ENCODE results near the gene QPRT. TPM values are rescaled to one million over a fixed set of nuclear protein-coding genes. Genes with fewer than 3 reads are reported as not detected.

The QPRT gene
- total and polyA plus RNA-seq, 7 experiments from 2014 or later = 0.54 to 6.5 (median 0.90) TPM

GRCh38 chr16:29641561-29641960 is 37.4 kb upstream of the QPRT start:
- Histone ChIP-seq H3K4me1 (ENCODE audit: control insufficient read depth in 2 of 2, insufficient read depth in 2 of 2, low read length in 2 of 2) (peaks cover 8 to 16% of the 10 kb centered on the region in 2 donors), H3K9me3 (ENCODE audit: control insufficient read depth in 2 of 3, low read length in 3 of 3) (no peaks in the 10 kb centered on the region), H3K27me3 (ENCODE audit: control insufficient read depth in 2 of 2, insufficient read depth in 2 of 2, low read length in 2 of 2) (no peaks in the 10 kb centered on the region), H3K27ac (ENCODE audit: low read depth, low read length) (no peak overlapping the region), H3K36me3 (ENCODE audit: control insufficient read depth in 2 of 3, insufficient read depth in 3 of 3, low read length in 3 of 3) (no peaks in the 10 kb centered on the region), H3K4me3 (ENCODE audit: low read length) (no peak overlapping the region)
- H3K4me1 Mint-ChIP-seq = peaks cover 25 to 38% (median 29%) of the 10 kb centered on the region in 7 donors
- ChIA-PET CTCF (interaction anchor here (0.6 to 1.7 kb wide), 5 partner anchors 21 to 379 kb away, joined by 3 to 5 read pairs (median 3); no protein-coding TSS in a partner anchor), POLR2A (interaction anchor here (0.6 to 2.1 kb wide), 3 partner anchors 21 to 209 kb away, joined by 3 to 7 read pairs (median 3); partner anchors contain the start of gene SPN)
- peak; percentile 73 for ATAC-seq
- no peaks in the 10 kb centered on the region for H3K27me3 Mint-ChIP-seq
- peaks cover 0 to 2% (median 0%) of the 10 kb centered on the region in 11 donors for H3K9me3 Mint-ChIP-seq
- H3K36me3 Mint-ChIP-seq = no peaks in the 10 kb centered on the region
- peak overlapping the region in 5 of 10 donors; percentile 20 to 51 (median 47) for H3K4me3 Mint-ChIP-seq
- peak overlapping the region in 8 of 9 donors; percentile 10 to 68 (median 44) for H3K27ac Mint-ChIP-seq
- intact Hi-C loops (cut with micrococcal nuclease) = no loop called here
- peak in 5 of 9 donors; percentile 27 to 47 (median 41) for DNase-seq

- Histone ChIP-seq H3K4me3 (ENCODE audit: low read length) (no peak overlapping the region), H3K27ac (ENCODE audit: low read depth, low read length) (no peak overlapping the region), H3K4me1 (ENCODE audit: control insufficient read depth in 2 of 2, insufficient read depth in 2 of 2, low read length in 2 of 2) (peaks cover 8 to 16% of the 10 kb centered on the region in 2 donors), H3K9me3 (ENCODE audit: control insufficient read depth in 2 of 3, low read length in 3 of 3) (no peaks in the 10 kb centered on the region), H3K36me3 (ENCODE audit: control insufficient read depth in 2 of 3, insufficient read depth in 3 of 3, low read length in 3 of 3) (no peaks in the 10 kb centered on the region), H3K27me3 (ENCODE audit: control insufficient read depth in 2 of 2, insufficient read depth in 2 of 2, low read length in 2 of 2) (no peaks in the 10 kb centered on the region)
- CTCF ChIA-PET = interaction anchor here (0.6 to 0.9 kb wide), 2 partner anchors 66 to 652 kb away, joined by 4 read pairs; no protein-coding TSS in a partner anchor
- H3K27me3 Mint-ChIP-seq = no peaks in the 10 kb centered on the region
- no peak for ATAC-seq
- peaks cover 25 to 38% (median 29%) of the 10 kb centered on the region in 7 donors for H3K4me1 Mint-ChIP-seq
- no peak for DNase-seq
- H3K4me3 Mint-ChIP-seq = no peak overlapping the region
- intact Hi-C loops (cut with micrococcal nuclease) = no loop called here
- H3K9me3 Mint-ChIP-seq = peaks cover 0 to 2% (median 0%) of the 10 kb centered on the region in 11 donors
- POLR2A ChIA-PET = interaction anchor here (0.6 to 1.2 kb wide), 2 partner anchors 18 to 20 kb away, joined by 3 read pairs; no protein-coding TSS in a partner anchor
- H3K36me3 Mint-ChIP-seq = no peaks in the 10 kb centered on the region
- H3K27ac Mint-ChIP-seq = no peak overlapping the region
Observed at GRCh38 chr16:29643596-29643995, 35.4 kb upstream of the QPRT start.

- H3K4me1 ChIP-seq (ENCODE audit: control insufficient read depth in 2 of 2, insufficient read depth in 2 of 2, low read length in 2 of 2) = peaks cover 8 to 16% of the 10 kb centered on the region in 2 donors
- no peak for DNase-seq
Observed at GRCh38 chr16:29644338-29644857, 34.6 kb upstream of the QPRT start.

GRCh38 chr16:29644973-29645693 is 33.8 kb upstream of the QPRT start:
- Histone ChIP-seq H3K4me1 (ENCODE audit: control insufficient read depth in 2 of 2, insufficient read depth in 2 of 2, low read length in 2 of 2) (peaks cover 8 to 16% of the 10 kb centered on the region in 2 donors), H3K27ac (ENCODE audit: low read depth, low read length) (no peak overlapping the region), H3K9me3 (ENCODE audit: control insufficient read depth in 2 of 3, low read length in 3 of 3) (no peaks in the 10 kb centered on the region), H3K4me3 (ENCODE audit: low read length) (no peak overlapping the region), H3K27me3 (ENCODE audit: control insufficient read depth in 2 of 2, insufficient read depth in 2 of 2, low read length in 2 of 2) (no peaks in the 10 kb centered on the region), H3K36me3 (ENCODE audit: control insufficient read depth in 2 of 3, insufficient read depth in 3 of 3, low read length in 3 of 3) (no peaks in the 10 kb centered on the region)
- ATAC-seq = peak; percentile 49
- ChIA-PET CTCF (interaction anchor here (0.5 to 1.8 kb wide), 3 partner anchors 47 to 948 kb away, joined by 3 to 4 read pairs (median 4); no protein-coding TSS in a partner anchor), POLR2A (interaction anchor here (0.6 kb wide), 1 partner anchor 30 kb away, joined by 4 read pairs; no protein-coding TSS in a partner anchor)
- Mint-ChIP-seq H3K9me3 (peaks cover 0 to 2% (median 0%) of the 10 kb centered on the region in 11 donors), H3K27me3 (no peaks in the 10 kb centered on the region), H3K36me3 (no peaks in the 10 kb centered on the region), H3K4me3 (no peak overlapping the region), H3K4me1 (peaks cover 24 to 44% (median 36%) of the 10 kb centered on the region in 7 donors), H3K27ac (peak overlapping the region in 3 of 9 donors; percentile 9 to 86 (median 46))
- no peak for DNase-seq
- intact Hi-C loops (cut with micrococcal nuclease) = no loop called here

More at GRCh38 chr16:29644338-29644857, 34.6 kb upstream of the QPRT start:
- H3K4me1 Mint-ChIP-seq = peaks cover 25 to 38% (median 30%) of the 10 kb centered on the region in 7 donors
- no peaks in the 10 kb centered on the region for H3K36me3 Mint-ChIP-seq
- Histone ChIP-seq H3K9me3 (ENCODE audit: control insufficient read depth in 2 of 3, low read length in 3 of 3) (no peaks in the 10 kb centered on the region), H3K4me3 (ENCODE audit: low read length) (no peak overlapping the region), H3K27me3 (ENCODE audit: control insufficient read depth in 2 of 2, insufficient read depth in 2 of 2, low read length in 2 of 2) (no peaks in the 10 kb centered on the region), H3K36me3 (ENCODE audit: control insufficient read depth in 2 of 3, insufficient read depth in 3 of 3, low read length in 3 of 3) (no peaks in the 10 kb centered on the region), H3K27ac (ENCODE audit: low read depth, low read length) (no peak overlapping the region)
- peaks cover 0 to 2% (median 0%) of the 10 kb centered on the region in 11 donors for H3K9me3 Mint-ChIP-seq
- no peak for ATAC-seq
- intact Hi-C loops (cut with micrococcal nuclease) = no loop called here
- no peak overlapping the region for H3K4me3 Mint-ChIP-seq
- ChIA-PET CTCF (interaction anchor here (0.6 to 0.9 kb wide), 2 partner anchors 65 to 224 kb away, joined by 3 to 4 read pairs; no protein-coding TSS in a partner anchor), POLR2A (no interaction called here)
- peak overlapping the region in 3 of 9 donors; percentile 2 to 86 (median 46) for H3K27ac Mint-ChIP-seq
- no peaks in the 10 kb centered on the region for H3K27me3 Mint-ChIP-seq

- H3K4me1 Mint-ChIP-seq = peaks cover 20 to 43% (median 30%) of the 10 kb centered on the region in 7 donors
- H3K4me1 ChIP-seq (ENCODE audit: control insufficient read depth in 2 of 2, insufficient read depth in 2 of 2, low read length in 2 of 2) = peaks cover 7 to 12% of the 10 kb centered on the region in 2 donors
- H3K27me3 Mint-ChIP-seq = no peaks in the 10 kb centered on the region
- intact Hi-C loops (cut with micrococcal nuclease) = no loop called here
- H3K4me3 Mint-ChIP-seq = no peak overlapping the region
- no peaks in the 10 kb centered on the region for H3K36me3 ChIP-seq (ENCODE audit: control insufficient read depth in 2 of 3, insufficient read depth in 3 of 3, low read length in 3 of 3)
- no peaks in the 10 kb centered on the region for H3K36me3 Mint-ChIP-seq
- H3K27ac ChIP-seq (ENCODE audit: low read depth, low read length) = no peak overlapping the region
- H3K4me3 ChIP-seq (ENCODE audit: low read length) = no peak overlapping the region
- peaks cover 0 to 1% (median 0%) of the 10 kb centered on the region in 11 donors for H3K9me3 Mint-ChIP-seq
- ChIA-PET CTCF (interaction anchor here (0.6 to 1.8 kb wide), 2 partner anchors 46 to 93 kb away, joined by 3 to 4 read pairs; no protein-coding TSS in a partner anchor), POLR2A (interaction anchor here (0.6 to 0.7 kb wide), 2 partner anchors 30 to 746 kb away, joined by 3 to 4 read pairs; no protein-coding TSS in a partner anchor)
- peak overlapping the region in 3 of 9 donors; percentile 9 to 73 (median 46) for H3K27ac Mint-ChIP-seq
- no peaks in the 10 kb centered on the region for H3K27me3 ChIP-seq (ENCODE audit: control insufficient read depth in 2 of 2, insufficient read depth in 2 of 2, low read length in 2 of 2)
- DNase-seq (no peak), ATAC-seq (peak; percentile 61)
- no peaks in the 10 kb centered on the region for H3K9me3 ChIP-seq (ENCODE audit: control insufficient read depth in 2 of 3, low read length in 3 of 3)
Observed at GRCh38 chr16:29645694-29646187, 33.2 kb upstream of the QPRT start.

- CTCF ChIA-PET = no interaction called here
- H3K4me1 Mint-ChIP-seq = peaks cover 8 to 32% (median 18%) of the 10 kb centered on the region in 7 donors
Observed at GRCh38 chr16:29646947-29647346, 32.0 kb upstream of the QPRT start.

More at GRCh38 chr16:29646947-29647346, 32.0 kb upstream of the QPRT start:
- DNase-seq = no peak
- Mint-ChIP-seq H3K27me3 (no peaks in the 10 kb centered on the region), H3K9me3 (peaks cover 0 to 1% (median 0%) of the 10 kb centered on the region in 11 donors), H3K36me3 (no peaks in the 10 kb centered on the region), H3K4me3 (no peak overlapping the region), H3K27ac (no peak overlapping the region)
- Histone ChIP-seq H3K9me3 (ENCODE audit: control insufficient read depth in 2 of 3, low read length in 3 of 3) (no peaks in the 10 kb centered on the region), H3K27ac (ENCODE audit: low read depth, low read length) (no peak overlapping the region), H3K4me1 (ENCODE audit: control insufficient read depth in 2 of 2, insufficient read depth in 2 of 2, low read length in 2 of 2) (peaks cover 0 to under 1% of the 10 kb centered on the region in 2 donors), H3K4me3 (ENCODE audit: low read length) (no peak overlapping the region), H3K27me3 (ENCODE audit: control insufficient read depth in 2 of 2, insufficient read depth in 2 of 2, low read length in 2 of 2) (no peaks in the 10 kb centered on the region), H3K36me3 (ENCODE audit: control insufficient read depth in 2 of 3, insufficient read depth in 3 of 3, low read length in 3 of 3) (no peaks in the 10 kb centered on the region)
- ATAC-seq = no peak
- POLR2A ChIA-PET = interaction anchor here (1.1 kb wide), 1 partner anchor 371 kb away, joined by 3 read pairs; no protein-coding TSS in a partner anchor
- intact Hi-C loops (cut with micrococcal nuclease) = no loop called here
